NOMO-1 treated with DMSO at 0.1 percent for 48 hours (cell line): ENCODE results near the gene KDM4D.
"Not testable (repeated sequence)": the region's sequence is repeated elsewhere in the genome, so short reads cannot be mapped to it uniquely, and the experiment has no call there.

ENCODE experiments used
- DNase-seq: peaks from one replicate; lab custom pipeline; 2025; ENCODE audit not compliant: unreplicated experiment; lab: John Stamatoyannopoulos, UW

KDM4D gene

DNA sequence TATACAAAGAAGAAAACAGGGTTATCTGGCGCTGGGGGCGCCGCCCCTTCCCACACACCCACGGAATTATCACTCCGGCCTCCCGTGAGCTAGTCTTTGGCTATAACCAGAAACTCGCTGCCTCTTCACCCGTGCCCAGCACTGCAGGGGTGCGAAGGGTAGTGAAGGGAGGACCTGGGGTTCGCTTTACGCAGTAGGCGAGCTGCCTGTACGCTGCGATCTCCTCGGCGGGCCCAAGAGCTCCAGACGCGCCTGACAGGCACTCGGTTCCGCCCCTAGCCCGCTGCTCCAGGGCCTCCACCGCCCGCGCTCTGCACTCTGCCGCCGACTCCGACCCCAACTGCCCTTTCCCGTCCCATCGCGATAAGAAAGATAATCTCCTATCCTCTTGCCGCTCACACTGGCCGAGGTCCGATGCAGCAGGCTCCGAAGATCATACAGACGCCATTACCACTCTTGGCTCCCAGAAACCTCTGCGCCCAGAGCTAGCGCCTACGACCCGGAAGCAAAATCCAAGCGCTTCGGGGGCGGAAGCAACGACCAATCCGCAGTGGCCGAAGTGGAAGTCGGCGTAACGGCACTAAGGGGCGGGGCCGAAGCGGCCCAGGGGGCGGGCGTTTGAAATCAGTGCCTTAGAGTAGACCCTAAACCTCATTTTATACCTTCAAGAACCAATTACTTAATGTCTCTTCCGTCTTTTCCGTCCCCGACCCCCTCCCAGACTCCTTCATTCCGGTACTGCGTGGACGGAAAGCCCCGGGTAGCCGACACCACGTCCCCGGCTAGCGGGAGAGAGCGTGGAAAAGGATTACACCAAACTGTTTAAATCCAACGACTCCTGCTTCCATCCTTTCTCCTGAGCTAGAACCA, at the start of gene KDM4D, which contains the start of gene CWC15:
Gene KDM4D (plus strand): TSS at position 611 of the 870 bp plus-strand sequence. CDS start 23,664 bp downstream, outside the sequence.
Gene CWC15 (minus strand): TSS at position 458 of the 870 bp plus-strand sequence. CDS start 1,371 bp downstream, outside the sequence.
- peak; percentile 92 for DNase-seq

GRCh38 chr11:94924171-94924572, 49.3 kb upstream of the KDM4D start:
- DNase-seq = no peak

DNA sequence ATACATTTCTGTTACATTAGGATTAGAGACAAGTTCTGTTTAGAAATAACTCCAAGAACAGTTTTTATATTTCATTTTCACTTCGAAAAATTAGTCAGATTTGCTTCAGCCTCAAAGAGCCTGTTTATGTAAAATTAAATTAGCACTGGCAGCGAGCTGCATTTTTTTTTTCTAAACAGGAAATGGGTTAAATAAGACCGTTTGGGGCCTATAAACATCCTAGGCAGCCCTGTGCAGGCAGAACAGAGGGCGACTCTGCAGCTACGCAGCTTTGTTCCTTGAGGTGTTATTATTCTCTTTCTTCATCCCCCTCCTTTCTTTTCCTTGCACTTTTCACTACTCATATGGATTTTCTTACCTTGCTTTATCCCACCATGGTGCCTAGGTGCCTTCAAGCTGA, 48.9 kb upstream of the KDM4D start:
- no peak for DNase-seq

DNA sequence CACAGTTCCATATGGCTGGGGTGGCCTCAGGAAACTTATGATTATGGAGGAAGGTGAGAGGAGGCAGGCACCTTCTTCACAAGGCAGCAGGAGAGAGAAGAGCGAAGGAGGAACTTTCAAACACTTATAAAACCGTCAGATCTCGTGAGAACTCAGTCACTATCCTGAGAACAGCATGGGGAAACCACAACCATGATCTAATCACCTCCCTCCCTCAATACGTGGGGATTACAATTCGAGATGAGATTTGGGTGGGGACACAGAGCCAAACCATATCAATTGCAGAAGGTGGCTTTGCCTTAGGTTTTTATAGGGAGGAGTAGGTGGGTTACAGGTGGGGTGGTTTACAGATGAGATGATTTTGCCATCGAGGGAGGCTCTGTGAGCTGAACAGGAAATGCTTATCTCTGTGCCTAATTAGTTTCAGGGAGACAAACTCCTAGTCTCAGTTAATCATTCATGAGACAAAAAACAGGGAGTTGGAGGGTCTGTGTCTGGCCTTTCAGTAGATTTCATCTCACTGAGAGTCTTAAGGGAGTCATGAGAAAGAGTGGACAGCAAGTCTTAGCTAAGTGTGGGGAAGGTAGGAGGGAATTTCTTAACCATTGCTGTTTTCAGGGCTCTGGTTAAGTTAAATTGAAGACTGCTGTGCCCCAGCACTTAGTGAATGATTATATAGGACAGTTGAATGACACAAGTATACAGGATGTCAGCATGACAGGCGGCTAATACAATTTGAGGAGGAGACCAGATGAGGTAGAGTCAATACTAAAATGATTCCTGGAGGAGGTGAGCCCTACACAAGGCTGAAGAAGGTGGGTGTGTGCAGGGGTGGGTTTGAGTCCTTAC, 47.9 kb upstream of the KDM4D start:
- DNase-seq = no peak

DNA sequence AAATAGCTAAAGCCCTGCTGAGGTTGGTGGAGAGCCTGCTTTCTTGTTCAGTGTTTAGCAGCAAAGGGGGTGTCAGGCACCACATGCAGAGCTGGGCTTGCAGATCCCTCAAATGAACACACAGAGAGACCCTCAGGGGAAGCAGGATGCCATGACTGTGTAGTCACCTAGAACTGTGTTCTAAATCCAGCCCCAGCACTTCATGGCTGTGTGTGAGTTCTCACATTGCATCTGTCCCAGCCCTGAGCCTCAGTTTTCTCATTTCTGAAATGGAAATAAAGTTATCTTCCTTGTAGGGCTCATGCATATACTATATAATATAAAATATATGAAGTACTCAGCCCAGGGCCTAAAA, 47.3 kb upstream of the KDM4D start:
- DNase-seq = no peak

DNA sequence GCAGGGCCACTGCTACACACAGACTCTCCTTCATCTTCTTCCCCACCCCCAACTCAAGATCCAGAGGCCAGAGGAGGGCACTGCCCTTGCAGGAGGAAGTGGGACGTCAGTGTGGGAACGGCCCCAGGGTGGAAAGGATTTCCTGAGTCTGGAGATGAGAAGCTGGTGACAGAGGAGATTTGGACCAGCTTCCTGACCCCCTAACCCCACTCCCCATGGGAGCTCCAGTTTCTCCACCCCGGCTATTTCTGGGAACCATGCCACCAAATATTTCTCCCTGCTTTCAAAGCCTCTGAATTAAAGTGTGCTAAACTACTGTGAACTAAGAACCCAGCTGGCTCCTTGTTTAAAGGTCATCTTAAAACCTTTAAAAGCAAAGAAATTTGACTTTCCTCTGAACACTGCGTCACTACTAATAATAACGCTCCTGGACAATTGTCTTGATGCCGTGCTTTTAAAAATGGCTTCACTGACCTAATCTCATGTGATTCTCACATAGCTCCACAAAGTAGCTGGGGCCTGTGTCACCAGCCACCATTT, 46.7 kb upstream of the KDM4D start:
- DNase-seq = no peak

GRCh38 chr11:94928117-94928990, 45.2 kb upstream of the KDM4D start:
- no peak for DNase-seq

DNA sequence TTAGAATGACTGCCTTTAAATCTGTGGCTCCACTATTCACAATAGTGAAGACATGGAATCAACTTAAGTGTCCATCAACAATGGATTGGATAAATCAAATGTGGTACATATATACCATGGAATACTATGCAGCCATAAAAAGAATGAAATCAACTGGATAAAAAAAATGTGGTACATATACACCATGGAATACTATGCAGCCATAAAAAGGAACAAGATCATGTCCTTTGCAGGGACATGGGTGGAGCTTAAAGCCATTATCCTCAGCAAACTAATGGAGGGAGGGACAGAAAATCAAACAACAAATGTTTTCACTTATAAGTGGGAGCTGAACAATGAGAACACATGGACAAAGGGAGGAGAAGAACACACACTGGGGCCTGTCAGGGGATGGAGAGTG, 41.4 kb upstream of the KDM4D start:
- DNase-seq = not testable (repeated sequence)

DNA sequence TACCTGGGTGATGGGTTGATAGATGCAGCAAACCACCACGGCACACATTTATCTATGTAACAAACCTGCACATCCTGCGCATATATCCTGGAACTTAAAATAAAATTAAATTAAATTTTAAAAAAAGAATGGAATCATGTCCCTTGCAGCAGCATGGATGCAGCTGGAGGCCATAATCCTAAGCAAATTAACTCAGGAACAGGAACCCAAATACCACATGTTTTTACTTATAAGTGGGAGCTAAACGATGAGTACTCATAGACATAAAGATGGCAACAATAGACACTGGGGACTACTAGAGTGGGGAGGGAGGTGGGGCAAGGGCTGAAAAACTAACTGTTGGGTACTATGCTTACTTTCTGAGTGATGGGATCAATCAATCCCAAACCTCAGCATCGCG, 41.0 kb upstream of the KDM4D start:
- no peak for DNase-seq

DNA sequence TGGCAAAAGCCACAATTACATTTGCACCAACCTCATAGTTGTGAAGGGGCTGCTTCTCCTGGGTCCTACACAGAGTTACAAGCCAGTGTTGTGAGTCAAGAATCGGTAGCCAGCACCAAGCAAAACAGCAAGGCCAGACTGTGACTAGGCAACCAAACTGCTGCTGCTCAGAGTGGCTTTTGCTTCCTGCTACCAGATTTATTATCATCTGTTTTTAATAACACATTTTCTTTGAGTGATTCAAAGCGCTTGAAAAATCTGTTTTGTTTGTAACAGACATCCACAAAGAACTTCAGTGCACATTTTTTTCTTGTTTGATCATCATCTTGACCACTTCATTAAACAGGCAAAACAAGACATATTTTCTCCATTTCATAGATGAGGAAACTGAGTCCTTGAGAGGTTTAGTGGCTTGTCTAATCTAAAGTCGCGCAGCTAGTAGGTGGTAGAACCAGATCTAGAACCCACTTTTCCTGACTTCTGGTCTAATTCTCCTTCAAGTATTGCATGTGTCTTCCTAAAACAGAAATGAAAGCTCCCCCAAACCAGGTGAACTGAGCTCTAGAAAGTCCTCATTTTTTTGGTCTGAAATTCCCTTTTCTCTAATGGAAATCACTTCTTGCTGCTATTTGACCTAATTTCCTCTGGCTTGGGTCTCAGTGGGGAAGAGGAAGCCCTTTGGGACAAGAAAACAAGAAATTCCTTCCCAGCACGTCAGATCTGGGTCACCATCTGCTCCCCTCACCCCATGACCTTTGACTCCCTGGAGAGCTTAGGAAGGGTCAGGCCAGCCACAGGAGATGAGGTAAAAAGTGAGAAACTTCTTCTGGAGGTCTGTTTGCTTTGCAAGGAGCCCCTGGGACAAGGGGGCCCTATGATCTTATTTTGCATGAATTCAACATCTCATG, 40.0 kb upstream of the KDM4D start:
- no peak for DNase-seq

GRCh38 chr11:94934362-94934761, 39.1 kb upstream of the KDM4D start:
- no peak for DNase-seq

DNA sequence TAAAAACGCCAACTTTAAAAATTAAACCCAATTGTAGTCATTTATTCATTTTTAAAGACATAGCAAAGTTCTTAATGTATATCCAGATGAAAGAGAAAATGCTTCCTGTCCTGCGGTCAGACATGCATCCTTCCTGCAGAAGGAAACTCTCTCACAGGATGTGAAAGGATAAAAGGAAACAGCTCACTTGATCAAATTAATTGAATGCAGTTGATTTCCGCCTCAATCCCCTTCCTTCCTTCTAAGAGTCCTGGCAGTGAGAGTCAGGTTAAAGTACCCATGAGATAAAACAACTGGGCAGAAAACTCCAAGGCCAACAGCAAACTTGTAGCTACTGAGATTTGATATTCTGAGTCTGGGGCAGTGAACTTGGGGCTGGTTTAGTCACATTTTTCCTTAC, 38.7 kb upstream of the KDM4D start:
- DNase-seq = no peak

DNA sequence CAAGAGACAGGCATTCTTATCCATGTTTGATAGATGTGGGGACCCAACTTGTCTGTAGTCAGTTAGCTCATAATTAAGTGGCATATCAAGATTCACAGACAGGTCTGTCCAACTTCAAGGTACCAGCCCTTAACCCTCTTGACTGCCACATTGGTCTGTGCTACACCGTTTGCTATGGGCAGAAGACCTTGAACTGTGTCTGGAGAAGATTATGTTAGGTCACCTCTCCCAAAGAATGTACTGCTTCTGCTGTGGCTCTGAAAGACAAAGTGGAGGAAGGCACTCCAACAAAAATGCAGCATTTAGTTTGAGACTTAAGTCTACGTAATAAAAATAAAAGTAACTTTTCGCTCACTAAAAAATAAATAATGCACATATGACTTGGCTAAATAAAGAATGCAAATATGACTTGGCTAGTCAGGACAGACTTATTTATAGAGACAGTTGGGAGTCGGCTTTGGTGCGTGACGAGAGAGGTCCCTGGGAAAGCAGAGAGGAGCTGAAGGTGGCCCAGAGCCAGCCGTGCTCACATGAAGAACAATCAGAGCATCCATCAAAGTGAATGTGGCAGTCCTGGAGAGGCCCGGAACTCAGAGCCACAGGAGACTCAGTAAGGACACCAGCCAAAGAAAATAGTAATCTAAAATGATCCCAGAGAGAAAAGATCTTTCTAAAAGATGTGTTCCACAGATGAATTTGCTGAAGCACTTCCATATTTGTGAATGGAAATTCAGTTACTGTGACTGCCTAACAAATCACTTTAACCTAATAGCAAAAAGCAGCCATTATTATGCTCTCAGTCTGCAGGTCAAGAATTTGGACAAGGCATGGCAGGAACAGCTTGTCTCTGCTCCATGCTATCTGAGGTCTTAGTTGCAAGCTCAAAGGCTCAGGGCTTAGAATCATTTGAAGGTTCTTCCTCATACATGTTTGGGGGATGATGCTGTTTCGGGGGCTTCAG, 35.1 kb upstream of the KDM4D start:
- DNase-seq = no peak

- no peak for DNase-seq
Observed at GRCh38 chr11:94939346-94939745, 34.2 kb upstream of the KDM4D start.

GRCh38 chr11:94941131-94941530, 32.4 kb upstream of the KDM4D start:
- DNase-seq = no peak

DNA sequence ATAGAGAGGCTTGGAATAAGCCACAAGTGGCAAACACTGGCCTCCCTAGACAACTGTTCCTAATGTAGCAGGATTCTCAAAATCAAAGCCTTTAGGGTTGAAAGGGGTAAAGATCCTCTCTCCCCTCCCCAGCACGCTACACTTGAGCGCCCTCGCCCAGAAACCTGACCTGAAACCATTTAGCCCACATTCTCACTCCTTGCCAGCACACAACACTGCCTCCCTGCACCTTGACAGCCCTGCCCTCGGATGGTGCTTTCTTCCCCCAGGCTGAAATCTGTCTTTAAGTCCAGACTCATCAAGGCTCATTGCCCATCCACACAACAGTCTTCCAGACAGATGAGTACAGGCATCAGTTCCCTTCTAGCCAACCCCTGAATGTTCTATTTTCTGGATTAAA, 26.7 kb upstream of the KDM4D start:
- no peak for DNase-seq

- peak; percentile 46 for DNase-seq
Observed at GRCh38 chr11:94948070-94948617, 25.4 kb upstream of the KDM4D start.

GRCh38 chr11:94954753-94955152, 18.8 kb upstream of the KDM4D start:
- no peak for DNase-seq
